ENCODE data around the gene FAM111A.

The FAM111A gene

GRCh38 chr11:59142530-59143507, at the start of gene FAM111A:
Gene FAM111A, plus strand, starts transcription at chr11:59142856. Its CDS starts 6,017 bp downstream, at chr11:59148873.
- TF ChIP-seq CTCF (IDR thresholded peaks at IDR 0.05), result peak; percentile 46

DNA sequence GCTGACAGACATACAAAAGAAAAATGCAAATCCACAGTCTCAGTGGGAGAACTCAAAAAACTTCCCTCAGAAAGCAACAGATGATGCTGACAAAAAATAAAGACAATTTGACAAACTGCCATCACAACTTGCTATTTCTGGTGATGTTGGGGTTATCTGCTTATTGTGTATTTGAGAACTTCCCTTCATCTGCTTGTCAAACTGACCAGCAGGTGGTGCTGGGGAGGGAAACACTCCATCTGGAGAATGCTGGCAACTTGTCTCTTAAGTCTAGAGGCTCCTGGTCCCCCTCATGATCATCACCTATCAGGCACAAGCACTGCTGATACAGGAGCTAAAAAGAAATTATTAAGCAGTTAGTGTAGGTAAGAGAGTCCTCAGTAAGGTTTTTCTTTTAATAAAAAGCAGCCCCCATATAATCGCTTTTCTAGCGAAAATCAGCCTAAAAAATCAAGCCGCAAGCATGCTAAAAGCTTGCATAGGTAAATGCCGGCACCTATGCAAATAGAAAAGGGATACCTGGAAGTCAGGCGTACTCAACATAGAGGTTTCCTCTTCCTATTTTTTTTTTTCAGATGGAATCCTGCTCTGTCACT, 45.4 kb upstream of the FAM111A start:
- TF ChIP-seq CTCF (IDR thresholded peaks at IDR 0.05), result peak; percentile 53

- no peak for TF ChIP-seq CTCF (IDR thresholded peaks at IDR 0.05)
Measured at GRCh38 chr11:59102259-59102765, 40.3 kb upstream of the FAM111A start.

DNA sequence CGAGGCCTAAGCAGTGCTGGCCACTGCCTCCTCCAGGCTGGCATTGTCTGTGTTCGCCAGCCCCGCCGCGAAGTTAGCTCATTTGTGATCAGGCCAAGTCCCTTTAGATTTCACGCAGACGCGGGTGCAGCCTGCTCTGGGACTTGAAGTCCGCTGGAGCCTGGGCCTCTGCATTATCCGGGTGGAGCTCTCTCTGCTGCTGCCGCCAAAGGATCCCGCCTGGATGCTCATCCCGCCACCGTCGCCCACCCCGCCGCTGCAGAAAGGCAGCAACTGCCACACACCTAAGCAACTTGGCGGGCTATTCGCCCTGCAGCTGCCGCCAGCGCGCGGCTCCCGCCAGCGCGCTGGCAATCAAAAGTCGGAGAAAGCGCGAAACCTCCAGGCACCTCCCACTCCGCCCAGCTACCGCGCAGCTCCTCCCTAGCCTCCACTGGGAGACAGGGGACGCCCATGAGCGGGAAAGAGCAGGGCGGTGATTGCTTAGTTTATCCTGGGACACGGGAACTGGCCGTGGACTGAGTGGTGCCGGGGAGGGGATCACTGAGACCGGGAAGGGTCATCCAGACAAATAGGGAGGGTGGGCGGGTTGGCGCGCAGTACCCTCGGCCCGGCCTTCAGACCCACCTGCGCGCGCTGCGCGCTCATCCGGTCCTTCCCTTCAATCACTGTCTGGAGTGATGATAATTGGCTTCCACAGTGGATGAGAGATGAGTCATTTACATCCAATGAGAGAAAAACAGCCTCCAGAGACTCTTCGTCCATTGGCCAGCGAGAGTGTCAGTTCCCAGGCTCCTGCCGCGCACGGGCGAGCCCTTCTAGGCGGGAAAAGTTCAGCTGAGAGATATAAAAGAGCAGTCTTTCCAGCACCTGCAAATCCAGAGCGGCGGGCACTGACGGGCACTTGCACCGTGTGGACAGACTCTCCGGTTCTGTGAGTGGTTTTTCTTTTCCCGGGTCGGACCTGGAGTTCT, 36.0 kb upstream of the FAM111A start, which contains the start of gene FAM111B:
Gene FAM111B (plus strand): TSS at position 875 of the 974 bp plus-strand sequence. CDS start 2,389 bp downstream, outside the sequence.
- no peak for TF ChIP-seq CTCF (IDR thresholded peaks at IDR 0.05)

DNA sequence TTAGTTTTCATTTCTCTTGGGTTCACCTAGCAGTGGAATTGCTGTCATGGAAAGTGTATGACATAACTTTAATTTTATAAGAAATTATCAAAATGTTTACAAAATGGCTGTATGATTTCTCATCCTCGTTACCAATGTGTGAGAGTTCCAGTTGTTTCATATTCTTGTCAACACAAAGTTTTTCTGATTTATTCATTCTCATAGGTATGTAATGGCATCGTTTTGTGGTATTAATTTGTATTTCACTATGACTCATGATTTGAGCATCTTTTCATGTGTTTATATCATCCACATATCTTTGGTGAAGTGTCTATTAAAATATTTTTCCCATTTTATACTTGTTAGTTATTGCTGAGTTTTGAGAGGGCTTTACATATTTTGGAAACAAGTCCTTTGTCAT, 30.2 kb upstream of the FAM111A start:
- no peak for TF ChIP-seq CTCF (IDR thresholded peaks at IDR 0.05)

DNA sequence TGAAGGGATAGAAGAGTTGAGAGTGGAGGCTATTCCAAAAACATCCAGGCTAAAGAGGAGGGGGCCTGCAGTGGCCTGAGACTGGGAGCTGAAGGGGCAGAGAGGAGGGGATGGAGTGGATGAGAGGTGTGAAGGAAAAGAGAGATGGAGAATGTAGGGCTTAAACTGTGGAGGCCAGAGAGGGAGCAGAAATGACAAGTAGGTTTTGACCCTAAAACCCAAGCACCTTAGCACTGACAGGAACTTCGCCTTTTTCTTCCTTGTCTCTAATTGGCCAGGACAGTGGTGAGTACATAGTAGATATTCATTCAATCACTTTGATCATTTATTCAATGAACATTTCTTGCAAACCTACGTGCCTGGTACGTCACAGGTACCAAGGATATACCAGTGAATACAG, 28.3 kb upstream of the FAM111A start:
- no peak for TF ChIP-seq CTCF (IDR thresholded peaks at IDR 0.05)

- no peak for TF ChIP-seq CTCF (IDR thresholded peaks at IDR 0.05)
Measured at GRCh38 chr11:59115553-59115952, 27.1 kb upstream of the FAM111A start.

Measured in LNCAP (cell line).